GM21447 (cell line): ENCODE measurements around the gene TBCK.

Experiments used
- ATAC-seq: cut with Tn5 transposase; IDR thresholded peaks from one replicate; pipeline ENCODE4 v1.9.1; 2021; ENCODE audit not compliant: unreplicated experiment

TBCK gene

GRCh38 chr4:106315968-106316772 lies at the start of gene TBCK, which contains the start of gene AIMP1:
Gene TBCK (minus strand): TSS chr4:106316209. CDS start chr4:106308960, 7,249 bp downstream.
Gene AIMP1 (plus strand): TSS chr4:106316550. CDS start chr4:106325010, 8,460 bp downstream.
- peak; percentile 87 for ATAC-seq

GRCh38 chr4:106365613-106366012 lies 49.6 kb upstream of the TBCK start:
- no peak for ATAC-seq

- no peak for ATAC-seq
Measured at GRCh38 chr4:106364282-106364681, 48.3 kb upstream of the TBCK start.

- no peak for ATAC-seq
Measured at GRCh38 chr4:106362086-106362825, 46.2 kb upstream of the TBCK start.

GRCh38 chr4:106358899-106359298 lies 42.9 kb upstream of the TBCK start:
- ATAC-seq, result no peak

- ATAC-seq, result no peak
Measured at GRCh38 chr4:106355193-106355592, 39.2 kb upstream of the TBCK start.

- ATAC-seq, result no peak
Measured at GRCh38 chr4:106353786-106354185, 37.8 kb upstream of the TBCK start.

- no peak for ATAC-seq
Measured at GRCh38 chr4:106351016-106351415, 35.0 kb upstream of the TBCK start.

- ATAC-seq, result no peak
Measured at GRCh38 chr4:106347167-106347566, 31.2 kb upstream of the TBCK start.

GRCh38 chr4:106344647-106344970 lies 28.6 kb upstream of the TBCK start:
- no peak for ATAC-seq

GRCh38 chr4:106343865-106344646 lies 28.0 kb upstream of the TBCK start:
- no peak for ATAC-seq

- no peak for ATAC-seq
Measured at GRCh38 chr4:106340774-106341173, 24.8 kb upstream of the TBCK start.

GRCh38 chr4:106339431-106339830 lies 23.4 kb upstream of the TBCK start:
- no peak for ATAC-seq

GRCh38 chr4:106338671-106339070 lies 22.7 kb upstream of the TBCK start:
- ATAC-seq, result no peak

GRCh38 chr4:106337916-106338315 lies 21.9 kb upstream of the TBCK start:
- no peak for ATAC-seq

GRCh38 chr4:106336618-106337017 lies 20.6 kb upstream of the TBCK start:
- ATAC-seq, result no peak

- no peak for ATAC-seq
Measured at GRCh38 chr4:106334741-106335470, 18.9 kb upstream of the TBCK start.

- no peak for ATAC-seq
Measured at GRCh38 chr4:106333186-106333585, 17.2 kb upstream of the TBCK start.

GRCh38 chr4:106329041-106329618 lies 13.1 kb upstream of the TBCK start:
- ATAC-seq, result peak; percentile 81

GRCh38 chr4:106325800-106326199 lies 9.8 kb upstream of the TBCK start:
- no peak for ATAC-seq
